Effector memory CD4-positive, alpha-beta T cell (primary cell): ENCODE results near the gene OR7A10.

ENCODE experiments used
- DNase-seq, 3 donors: peaks; one replicate each; pipeline ENCODE4 v3.0.0-alpha.2; 2020
- H3K27ac ChIP-seq: 2 replicates; pipeline ENCODE4 v1.7.0; 2013; ENCODE audit warnings: mild to moderate bottlenecking, low read length, moderate library complexity; ENCODE audit not compliant: insufficient read depth, poor library complexity, severe bottlenecking
- H3K27me3 ChIP-seq: replicated peaks from 2 replicates; pipeline ENCODE4 v1.7.0; 2013; ENCODE audit warnings: mild to moderate bottlenecking, low read length; ENCODE audit not compliant: insufficient read depth, control insufficient read depth, poor library complexity, severe bottlenecking
- H3K36me3 ChIP-seq: 2 replicates; pipeline ENCODE4 v1.7.0; 2013; ENCODE audit warnings: mild to moderate bottlenecking, low read length, moderate library complexity; ENCODE audit not compliant: control insufficient read depth, insufficient read depth
- H3K4me1 ChIP-seq: 2 replicates; pipeline ENCODE4 v1.7.0; 2013; ENCODE audit warnings: low read length, mild to moderate bottlenecking; ENCODE audit not compliant: control insufficient read depth, insufficient read depth, poor library complexity, severe bottlenecking
- H3K4me3 ChIP-seq: 2 replicates; pipeline ENCODE4 v1.7.0; 2013; ENCODE audit warnings: low read length, low read depth, mild to moderate bottlenecking; ENCODE audit not compliant: insufficient read depth, poor library complexity, severe bottlenecking
- H3K9me3 ChIP-seq: 2 replicates; pipeline ENCODE4 v1.7.0; 2013; ENCODE audit warnings: mild to moderate bottlenecking, low read length, moderate library complexity; ENCODE audit not compliant: control insufficient read depth

Gene OR7A10

DNA sequence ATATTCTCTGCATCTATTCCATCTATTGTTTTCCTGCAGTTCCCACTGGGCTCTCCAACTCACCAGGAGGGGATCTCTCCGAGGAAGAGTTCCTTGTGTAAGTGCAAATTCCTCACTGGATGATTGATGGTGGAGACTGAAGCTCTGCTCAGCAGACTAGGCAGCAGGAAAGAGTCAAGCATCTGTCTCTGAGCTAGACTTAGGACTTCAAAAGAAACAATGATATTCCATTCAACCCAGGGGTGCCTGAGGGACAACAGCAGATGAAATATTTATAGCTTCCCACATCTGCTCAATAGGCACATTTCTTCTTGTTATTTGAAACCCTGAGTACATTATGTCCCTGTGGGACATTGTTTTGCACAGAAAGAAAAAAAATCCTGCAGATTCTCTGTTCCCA is 13.7 kb downstream of the OR7A10 start, which contains the start of the genes OR7A5 and OR7C1:
TSS of gene OR7A5 (minus strand) at position 175 of the 400 bp plus-strand sequence. CDS start 6,944 bp downstream, outside the sequence.
TSS of gene OR7C1 (minus strand) at position 175 of the 400 bp plus-strand sequence. CDS start 35,049 bp downstream, outside the sequence.
- Histone ChIP-seq H3K4me3 (no peak within 1 kb of the TSS), H3K27ac (no peak within 1 kb of the TSS), H3K9me3 (no peaks in the 10 kb centered on the region), H3K27me3 (no peaks in the 10 kb centered on the region), H3K4me1 (no peaks in the 10 kb centered on the region), H3K36me3 (no peaks in the 10 kb centered on the region)
- DNase-seq: no peak

DNA sequence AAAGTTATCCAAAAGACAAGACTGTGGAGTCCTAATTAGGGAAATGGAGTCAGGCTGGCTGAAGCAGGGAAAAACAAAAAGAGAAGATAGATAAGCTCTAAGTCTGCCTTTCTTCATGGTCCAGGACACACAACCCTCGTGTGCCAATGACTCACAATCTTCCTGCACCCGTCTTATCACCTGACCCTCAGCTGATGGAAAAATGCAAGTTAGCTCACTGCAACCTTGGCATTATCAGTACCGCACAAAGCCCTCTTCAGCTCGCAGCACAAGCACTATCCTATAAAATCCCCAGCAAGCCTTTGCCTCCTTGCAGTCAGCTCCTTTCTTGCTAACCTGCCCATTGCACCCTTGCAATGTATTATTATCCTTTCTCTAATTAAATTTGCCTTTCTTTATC is 18.0 kb downstream of the OR7A10 start:
- H3K36me3 ChIP-seq: no peaks in the 10 kb centered on the region
- no peaks in the 10 kb centered on the region for H3K4me1 ChIP-seq
- H3K4me3 ChIP-seq: no peak overlapping the region
- H3K9me3 ChIP-seq: no peaks in the 10 kb centered on the region
- H3K27me3 ChIP-seq: no peaks in the 10 kb centered on the region
- no peak overlapping the region for H3K27ac ChIP-seq
- no peak for DNase-seq

DNA sequence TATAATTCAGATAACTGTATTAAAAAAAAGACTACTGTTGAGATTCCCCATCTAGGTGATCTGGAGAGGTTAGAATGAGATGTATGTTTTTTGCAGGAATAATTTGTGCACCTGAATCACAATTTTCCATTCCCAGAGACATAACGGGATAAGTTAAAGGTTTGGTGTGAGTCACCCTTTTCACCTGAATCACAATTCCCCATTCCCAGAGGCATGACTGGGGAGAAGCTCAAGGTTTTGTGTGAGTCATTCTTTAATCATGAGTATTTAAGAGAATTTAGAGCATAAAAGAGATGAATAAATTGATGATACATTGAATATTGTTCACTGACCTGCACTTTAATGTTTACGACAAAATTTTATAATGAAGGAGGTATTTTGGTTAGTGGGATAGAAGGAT is 22.7 kb downstream of the OR7A10 start:
- H3K36me3 ChIP-seq: no peaks in the 10 kb centered on the region

DNA sequence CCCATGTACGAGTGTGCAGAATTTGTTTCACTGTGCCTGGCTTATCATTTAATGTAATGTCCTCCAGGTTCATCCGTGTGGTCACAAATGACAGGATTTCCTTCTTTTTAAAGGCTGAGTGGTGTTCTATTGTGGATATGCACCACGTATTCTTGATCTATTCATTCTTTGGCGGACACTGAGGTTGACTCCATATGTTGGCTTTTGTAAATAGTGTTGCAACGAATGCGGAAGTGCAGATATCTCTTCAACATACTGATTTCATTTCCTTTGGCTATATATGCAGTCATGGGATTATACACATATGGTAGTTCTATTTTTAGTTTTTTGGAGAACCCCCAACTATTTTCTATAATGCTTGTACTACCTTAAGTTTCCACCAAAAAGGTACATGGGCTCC is 26.8 kb downstream of the OR7A10 start:
- Histone ChIP-seq H3K27ac (no peak overlapping the region), H3K9me3 (no peaks in the 10 kb centered on the region), H3K36me3 (no peaks in the 10 kb centered on the region), H3K27me3 (no peaks in the 10 kb centered on the region), H3K4me3 (no peak overlapping the region), H3K4me1 (no peaks in the 10 kb centered on the region)
- no peak for DNase-seq

More for the DNA sequence above, 22.7 kb downstream of the OR7A10 start:
- DNase-seq: no peak
- no peak overlapping the region for H3K27ac ChIP-seq
- no peaks in the 10 kb centered on the region for H3K9me3 ChIP-seq
- H3K27me3 ChIP-seq: no peaks in the 10 kb centered on the region
- H3K4me1 ChIP-seq: no peaks in the 10 kb centered on the region
- no peak overlapping the region for H3K4me3 ChIP-seq

DNA sequence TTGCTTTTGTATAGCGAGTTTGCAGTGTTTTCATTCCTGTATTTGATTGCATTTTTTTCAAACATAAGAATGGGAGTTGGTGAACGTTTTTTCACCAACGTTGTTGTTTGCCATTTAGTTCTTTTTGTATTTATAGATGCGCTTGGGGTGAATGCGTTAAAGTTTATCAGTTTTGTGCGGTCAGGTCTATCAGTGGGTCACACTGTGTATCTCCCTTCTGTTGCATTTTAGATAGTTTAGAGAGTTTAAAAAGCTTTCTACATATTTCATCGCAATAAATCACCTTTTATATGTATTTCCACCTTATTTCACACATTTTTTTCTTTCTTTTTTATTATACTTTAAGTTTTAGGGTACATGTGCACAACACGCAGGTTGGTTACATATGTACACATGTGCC is 30.1 kb downstream of the OR7A10 start:
- Histone ChIP-seq H3K9me3 (no peaks in the 10 kb centered on the region), H3K4me3 (no peak overlapping the region), H3K27ac (no peak overlapping the region), H3K36me3 (no peaks in the 10 kb centered on the region), H3K4me1 (no peaks in the 10 kb centered on the region), H3K27me3 (no peaks in the 10 kb centered on the region)
- DNase-seq: no peak

DNA sequence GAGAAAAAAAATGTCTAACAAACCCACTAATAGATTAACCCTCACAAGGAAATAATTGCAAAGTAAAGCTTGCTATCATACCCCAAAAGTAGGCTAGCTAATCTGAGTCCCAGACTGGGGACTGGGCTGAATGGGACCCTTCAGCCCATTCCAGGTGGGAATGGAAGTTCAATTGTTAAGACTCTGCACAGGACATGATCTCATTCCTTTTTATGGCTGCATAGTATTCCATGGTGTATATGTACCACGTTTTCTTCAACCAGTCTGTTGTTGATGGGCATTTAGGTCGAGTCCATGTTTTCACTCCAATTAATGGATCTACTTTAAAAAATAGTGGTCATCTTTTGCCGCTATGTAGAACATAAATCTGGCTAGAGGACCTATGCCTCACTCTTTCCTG is 31.7 kb downstream of the OR7A10 start:
- Histone ChIP-seq H3K27me3 (no peaks in the 10 kb centered on the region), H3K9me3 (no peaks in the 10 kb centered on the region), H3K4me1 (no peaks in the 10 kb centered on the region), H3K27ac (no peak overlapping the region), H3K36me3 (no peaks in the 10 kb centered on the region), H3K4me3 (no peak overlapping the region)
- no peak for DNase-seq

DNA sequence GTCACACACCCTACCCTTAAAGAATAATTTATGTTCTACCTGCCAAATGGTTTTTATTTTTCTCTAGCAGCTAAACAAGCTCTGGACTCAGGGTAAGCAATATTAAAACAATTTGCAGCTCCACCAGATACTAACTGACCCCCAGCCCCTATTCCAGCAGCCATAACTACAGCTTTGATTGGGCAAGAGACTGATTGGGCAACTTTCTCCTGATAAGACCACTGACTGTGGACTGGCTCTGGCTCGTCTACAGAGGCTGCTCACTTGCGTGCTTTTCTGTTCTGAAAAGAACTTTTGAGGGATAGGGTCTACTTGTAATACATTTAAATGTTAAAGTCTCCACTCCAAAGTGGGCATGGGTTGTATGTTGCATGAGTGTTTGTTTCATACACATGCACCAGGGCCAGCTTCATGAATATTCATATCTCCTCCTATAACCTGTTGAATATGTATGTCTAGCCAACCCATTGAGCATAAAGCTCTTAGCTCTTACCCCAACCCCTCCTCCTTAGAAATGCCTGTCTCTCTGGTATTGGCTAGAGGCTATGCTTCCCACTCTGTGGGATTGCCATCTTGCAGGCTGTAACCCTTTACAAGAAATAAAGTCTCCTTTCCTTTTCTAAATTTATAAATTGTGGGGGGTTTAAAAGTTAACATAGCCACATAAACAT is 33.6 kb downstream of the OR7A10 start:
- no peak overlapping the region for H3K27ac ChIP-seq
- no peaks in the 10 kb centered on the region for H3K27me3 ChIP-seq
- no peaks in the 10 kb centered on the region for H3K9me3 ChIP-seq
- no peaks in the 10 kb centered on the region for H3K4me1 ChIP-seq
- H3K36me3 ChIP-seq: no peaks in the 10 kb centered on the region
- H3K4me3 ChIP-seq: no peak overlapping the region
- no peak for DNase-seq

DNA sequence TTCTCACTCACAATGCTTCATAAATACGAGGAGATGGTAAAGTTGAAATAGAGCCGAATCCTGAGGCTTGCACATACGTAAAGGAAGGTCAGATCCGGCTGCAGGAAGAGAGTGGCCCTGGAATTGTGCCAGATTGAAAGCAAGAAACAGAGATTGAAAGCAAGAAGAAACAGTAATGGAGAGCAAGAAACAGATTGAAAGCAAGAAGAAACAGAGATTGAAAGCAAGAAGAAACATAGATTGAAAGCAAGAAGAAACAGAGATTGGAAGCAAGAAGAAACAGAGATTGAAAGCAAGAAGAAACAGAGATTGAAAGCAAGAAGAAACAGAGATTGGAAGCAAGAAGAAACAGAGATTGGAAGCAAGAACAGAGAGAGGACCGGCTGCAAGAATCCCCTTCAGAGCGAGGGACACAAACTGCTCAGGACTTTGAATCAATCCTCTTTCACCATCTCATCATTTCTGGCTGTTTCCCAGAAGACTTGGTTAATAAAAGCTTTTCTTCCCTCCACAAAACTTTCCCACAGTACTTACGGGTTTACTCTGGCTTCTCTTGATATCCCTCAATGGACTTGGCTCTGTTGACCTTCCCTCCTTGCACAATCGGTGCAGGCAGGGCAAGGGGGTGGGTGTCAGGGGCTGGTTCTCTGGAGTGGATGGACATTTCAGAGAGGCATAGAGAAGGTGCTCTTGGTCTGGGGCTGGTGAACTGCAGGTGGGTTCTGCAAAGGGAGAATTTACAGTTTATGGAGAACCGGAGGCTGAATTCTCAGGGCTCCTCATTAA is 39.3 kb downstream of the OR7A10 start:
- no peak for DNase-seq
- Histone ChIP-seq H3K9me3 (no peaks in the 10 kb centered on the region), H3K4me3 (no peak overlapping the region), H3K4me1 (no peaks in the 10 kb centered on the region), H3K27ac (no peak overlapping the region), H3K27me3 (no peaks in the 10 kb centered on the region), H3K36me3 (no peaks in the 10 kb centered on the region)

DNA sequence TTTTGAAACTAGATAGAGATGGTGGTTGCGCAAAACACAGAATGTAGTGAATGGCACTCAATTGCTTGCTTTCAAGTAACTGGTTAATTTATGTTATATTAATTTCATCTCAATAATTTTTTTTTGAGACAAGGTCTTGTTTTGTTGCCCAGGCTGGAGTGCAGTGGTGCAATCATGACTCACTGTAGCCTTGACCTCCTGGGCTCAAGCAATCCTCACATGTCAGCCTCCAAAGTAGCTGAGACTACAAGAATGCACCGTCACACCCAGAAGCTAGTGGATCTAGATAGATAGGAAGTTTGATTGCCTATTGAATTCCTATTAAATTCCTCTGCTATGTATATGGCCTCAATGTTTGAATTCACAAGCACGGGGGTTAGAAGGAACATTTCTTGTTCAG is 44.0 kb downstream of the OR7A10 start:
- Histone ChIP-seq H3K27me3 (no peaks in the 10 kb centered on the region), H3K36me3 (no peaks in the 10 kb centered on the region), H3K27ac (no peak overlapping the region), H3K4me1 (no peaks in the 10 kb centered on the region), H3K4me3 (no peak overlapping the region), H3K9me3 (no peaks in the 10 kb centered on the region)
- DNase-seq: no peak

DNA sequence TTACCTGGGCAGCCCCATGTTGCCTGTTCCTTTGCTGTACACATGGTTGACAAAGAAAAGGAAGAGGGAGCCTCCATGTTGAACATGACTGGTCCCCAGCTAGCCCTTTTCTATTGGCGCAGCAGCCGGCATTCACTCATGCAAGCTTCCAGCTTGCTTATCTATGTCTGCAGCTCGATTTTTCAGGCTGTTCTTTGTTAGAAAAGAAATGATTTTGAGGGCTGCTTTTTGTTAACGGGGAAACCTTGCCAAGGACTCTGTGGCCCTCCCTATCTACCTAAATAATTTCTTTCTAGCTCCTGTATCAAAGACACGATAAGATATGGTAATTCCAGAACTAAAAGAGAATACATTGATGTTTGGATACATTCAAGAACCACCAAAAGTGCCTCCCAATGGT is 50.0 kb downstream of the OR7A10 start:
- Histone ChIP-seq H3K27me3 (no peaks in the 10 kb centered on the region), H3K9me3 (no peaks in the 10 kb centered on the region), H3K4me1 (no peaks in the 10 kb centered on the region), H3K4me3 (no peak overlapping the region), H3K36me3 (no peaks in the 10 kb centered on the region), H3K27ac (no peak overlapping the region)
- DNase-seq: no peak
